Fibroblast of skin of abdomen (primary cell): ENCODE measurements around the gene ASS1.
A peak's percentile ranks its signal among the peaks of the same experiment; 100 is the strongest.

Source experiments
- DNase-seq: peaks from one replicate; pipeline ENCODE4 v3.0.0-alpha.2; 2013

Gene ASS1

DNA sequence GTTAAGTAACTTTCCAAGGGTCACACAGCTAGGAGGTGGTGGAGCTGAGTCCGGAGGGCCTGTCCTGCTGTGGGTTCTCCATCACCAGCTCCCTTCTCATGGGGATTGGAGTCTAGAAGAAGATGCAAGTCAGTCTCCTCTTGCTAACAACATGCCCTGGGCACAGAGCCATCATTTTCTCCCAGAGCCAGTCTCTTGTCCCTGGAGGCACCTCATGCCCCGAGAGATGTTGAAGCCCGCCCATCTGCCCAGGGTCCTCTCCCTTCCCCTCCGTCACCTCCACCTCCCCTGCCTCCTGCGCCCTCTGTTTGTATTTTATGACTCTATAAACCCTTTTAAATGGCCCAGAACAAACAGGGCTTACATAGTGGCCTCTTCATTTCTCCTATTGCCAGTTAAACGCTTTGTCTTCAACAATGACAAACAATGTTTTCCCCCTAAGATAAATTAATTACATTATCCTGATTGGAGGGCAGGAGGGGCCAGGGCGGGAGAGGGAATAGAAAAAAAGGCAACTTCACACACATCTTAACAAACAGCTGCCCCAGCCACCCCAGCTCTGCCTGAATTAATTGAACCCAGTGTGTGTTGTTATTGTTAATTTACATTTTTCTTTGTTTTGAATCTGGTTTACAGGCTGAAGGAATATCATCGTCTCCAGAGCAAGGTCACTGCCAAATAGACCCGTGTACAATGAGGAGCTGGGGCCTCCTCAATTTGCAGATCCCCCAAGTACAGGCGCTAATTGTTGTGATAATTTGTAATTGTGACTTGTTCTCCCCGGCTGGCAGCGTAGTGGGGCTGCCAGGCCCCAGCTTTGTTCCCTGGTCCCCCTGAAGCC is 55.8 kb downstream of the ASS1 start:
- no peak for DNase-seq

DNA sequence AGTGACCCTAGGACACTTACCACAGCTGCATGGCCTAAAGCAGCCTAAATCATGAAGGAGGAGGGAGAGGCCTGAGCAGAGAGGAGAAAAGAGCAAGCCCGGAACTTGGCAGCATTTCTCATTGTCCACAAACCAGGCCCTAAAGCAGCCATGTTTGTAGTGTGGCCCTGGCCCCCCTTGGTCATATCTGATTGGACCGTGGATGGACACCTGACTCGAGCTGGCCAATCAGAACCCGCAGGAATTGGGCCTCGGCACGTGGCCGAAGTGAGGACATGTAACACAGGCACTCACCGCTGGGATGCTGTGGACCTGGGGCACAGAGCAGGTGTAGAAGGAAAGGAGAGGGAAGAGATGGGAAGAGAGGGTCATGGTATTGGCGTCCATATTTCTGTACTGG is 56.9 kb downstream of the ASS1 start:
- no peak for DNase-seq

DNA sequence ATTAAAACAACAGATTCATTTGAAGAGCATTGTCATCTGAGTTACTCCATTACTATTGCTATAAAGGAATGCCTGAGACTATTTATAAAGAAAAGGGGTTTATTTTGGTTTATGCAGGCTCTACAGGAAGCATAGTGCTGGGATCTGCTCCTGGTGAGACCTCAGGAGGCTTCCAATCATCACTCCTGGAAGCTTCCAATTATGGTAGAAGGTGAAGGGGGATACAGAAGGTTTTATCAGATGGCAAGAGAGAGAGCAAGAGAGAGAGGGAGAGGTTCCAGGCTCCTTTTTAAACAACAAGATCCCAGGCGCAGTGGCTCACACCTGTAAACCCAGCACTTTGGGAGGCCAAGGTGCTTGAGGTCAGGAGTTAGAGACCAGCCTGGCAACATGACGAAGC is 63.5 kb downstream of the ASS1 start:
- DNase-seq, result no peak

DNA sequence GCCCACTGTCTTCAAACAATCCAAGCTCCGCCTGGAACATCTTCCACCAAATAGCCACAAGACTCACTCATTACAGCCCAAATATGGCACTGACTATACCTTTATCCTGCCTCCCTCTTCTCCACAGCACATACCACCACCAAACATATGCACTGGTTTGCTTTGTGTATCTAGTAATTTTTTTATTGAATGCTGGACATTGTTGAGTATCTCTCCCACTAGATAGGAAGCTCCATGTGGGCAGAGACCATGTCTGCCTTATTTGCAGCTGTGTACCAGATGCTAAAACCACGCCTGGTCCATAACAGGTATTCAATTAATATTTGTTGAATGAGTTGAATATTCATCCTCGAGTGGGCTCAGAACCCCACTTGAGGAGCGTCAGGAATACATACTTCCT is 67.4 kb downstream of the ASS1 start:
- DNase-seq, result no peak

DNA sequence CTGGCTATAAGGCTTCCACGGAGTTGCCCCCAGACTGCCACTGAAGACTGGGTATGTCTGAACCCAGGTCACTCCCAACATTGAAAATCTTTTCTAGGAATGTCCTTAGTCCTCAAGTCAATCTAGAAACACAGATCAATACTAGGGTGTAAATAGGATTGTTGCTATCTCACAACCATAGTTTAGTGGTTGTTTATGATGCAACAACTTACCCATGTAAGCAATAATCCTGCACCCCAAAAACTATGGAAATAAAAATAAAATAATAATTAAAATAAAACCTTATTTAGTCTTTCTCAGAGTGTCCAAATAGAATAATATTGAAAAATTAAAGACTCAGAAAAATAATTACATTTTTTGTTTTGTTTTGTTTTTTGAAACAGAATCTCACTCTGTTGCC is 68.3 kb downstream of the ASS1 start:
- DNase-seq, result no peak

DNA sequence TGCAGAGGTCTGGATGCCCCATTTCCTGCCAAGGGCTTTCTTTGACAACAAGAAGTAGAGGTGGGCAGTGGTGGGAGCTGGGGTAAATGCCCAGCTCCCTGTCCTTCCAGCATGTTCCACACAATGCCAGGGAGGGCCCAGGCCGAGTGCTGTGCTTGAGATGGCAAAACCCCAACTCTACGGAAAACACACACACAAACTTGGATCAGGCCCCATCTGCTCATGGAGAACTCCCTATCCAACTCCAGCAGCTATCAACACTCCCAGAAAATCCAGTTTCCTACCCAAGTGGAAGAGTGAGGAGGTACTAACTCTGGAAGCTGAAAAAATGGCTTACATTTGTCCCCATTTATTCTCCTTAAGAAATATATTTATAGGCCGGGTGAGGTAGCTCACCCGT is 73.5 kb downstream of the ASS1 start:
- no peak for DNase-seq

DNA sequence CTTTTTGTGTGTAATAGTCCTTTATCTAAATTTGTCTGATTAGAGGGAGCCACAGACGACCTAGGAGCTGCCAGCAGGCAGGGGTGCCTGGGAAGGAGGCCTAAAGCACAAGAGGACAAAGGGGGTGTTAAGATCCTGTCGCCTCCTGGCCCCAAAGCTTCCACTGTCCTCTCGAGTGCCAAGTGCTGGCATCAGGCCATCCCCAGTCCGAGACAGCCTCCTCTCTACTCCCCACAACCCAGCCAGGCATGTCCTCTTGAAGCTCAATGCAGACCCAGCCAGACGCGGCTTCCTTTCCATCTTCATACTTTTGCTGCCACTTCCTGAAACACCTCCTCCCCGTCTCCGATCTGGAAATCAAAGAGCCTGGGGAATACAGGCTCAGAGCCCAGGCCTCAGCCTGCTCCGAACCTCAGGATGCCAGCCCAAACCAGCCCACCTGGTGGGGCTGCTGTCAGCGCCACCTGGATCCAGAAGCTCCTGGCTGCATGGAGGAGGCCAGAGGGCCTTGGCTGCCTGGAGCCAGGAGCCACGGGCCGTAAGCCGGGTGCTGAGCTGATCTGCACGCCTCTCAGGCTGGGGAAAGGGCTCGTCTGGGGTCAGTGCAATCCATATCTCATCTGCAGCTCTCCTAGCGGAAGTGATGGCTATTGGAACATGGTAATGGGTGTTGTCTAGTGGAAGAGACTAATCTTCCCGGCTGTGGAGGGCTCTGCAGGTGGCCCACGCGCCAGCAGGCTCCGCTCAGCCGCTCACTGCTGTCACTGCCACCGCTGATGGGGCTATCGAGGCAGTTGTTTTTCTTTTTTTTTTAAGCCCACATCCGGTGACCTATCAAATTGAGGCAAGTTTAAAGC is 74.4 kb downstream of the ASS1 start:
- DNase-seq, result no peak

DNA sequence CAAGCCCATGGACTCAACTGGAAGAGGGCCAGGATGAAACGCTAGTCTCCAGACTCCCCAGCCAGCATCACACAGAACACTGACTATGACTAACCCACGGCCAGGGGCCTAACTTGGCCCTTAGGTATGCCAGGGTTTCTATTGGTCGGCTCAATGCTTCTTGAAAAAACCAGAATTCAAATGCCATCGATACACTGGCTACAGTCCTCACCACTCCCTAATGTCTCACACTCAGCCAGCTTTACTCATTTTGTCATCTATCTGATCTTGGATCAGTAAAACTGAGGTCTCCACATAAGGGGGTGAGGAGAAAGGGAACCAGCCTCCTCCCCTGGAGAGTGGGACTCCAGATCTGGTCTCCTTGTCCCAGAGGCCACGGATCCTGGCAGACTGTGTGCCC is 75.2 kb downstream of the ASS1 start:
- DNase-seq, result no peak

DNA sequence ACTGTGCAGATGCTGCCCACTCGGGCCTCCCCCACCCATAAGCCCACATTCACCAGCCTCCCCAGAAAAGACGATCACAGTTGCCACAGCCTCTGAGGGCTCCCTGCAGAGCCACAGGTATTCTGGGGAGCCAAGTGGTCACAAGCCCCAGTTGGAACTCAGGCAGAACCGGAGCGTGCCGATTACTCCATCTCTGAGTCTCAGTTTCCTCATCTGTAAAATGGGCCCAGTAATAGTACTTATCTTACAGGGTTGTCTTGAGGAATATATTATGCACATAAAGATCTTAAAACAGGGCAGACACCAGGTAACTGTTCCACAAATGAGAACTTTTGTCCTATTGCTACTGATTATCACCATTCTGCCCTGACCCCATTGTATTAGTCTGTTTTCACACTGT is 77.0 kb downstream of the ASS1 start:
- no peak for DNase-seq

DNA sequence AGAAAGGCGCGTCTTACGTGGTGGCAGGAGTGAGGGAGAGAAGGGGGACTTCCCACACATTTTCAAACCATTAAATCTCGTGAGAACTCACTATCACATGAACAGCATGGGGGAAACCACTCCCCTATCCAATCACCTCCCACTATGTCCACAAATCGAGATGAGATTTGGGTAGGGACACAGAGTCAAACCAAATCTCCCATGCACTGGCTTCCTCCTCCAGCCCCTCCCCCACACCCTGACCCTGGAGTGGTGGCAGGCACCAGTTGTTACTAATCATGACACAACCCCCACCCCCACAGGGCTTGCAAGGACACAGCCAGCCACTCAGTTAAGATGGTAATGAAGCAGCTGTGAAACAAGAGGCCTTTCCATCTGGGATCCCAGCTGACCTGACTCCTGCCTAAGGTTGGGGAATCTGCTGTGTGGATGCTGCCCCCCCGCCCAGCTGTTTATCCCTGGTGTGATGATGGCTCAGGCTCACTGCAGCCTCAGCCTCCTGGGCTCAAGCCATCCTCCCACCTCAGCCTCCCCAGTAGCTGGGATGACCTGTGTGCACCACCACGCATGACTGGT is 77.6 kb downstream of the ASS1 start:
- DNase-seq, result no peak

DNA sequence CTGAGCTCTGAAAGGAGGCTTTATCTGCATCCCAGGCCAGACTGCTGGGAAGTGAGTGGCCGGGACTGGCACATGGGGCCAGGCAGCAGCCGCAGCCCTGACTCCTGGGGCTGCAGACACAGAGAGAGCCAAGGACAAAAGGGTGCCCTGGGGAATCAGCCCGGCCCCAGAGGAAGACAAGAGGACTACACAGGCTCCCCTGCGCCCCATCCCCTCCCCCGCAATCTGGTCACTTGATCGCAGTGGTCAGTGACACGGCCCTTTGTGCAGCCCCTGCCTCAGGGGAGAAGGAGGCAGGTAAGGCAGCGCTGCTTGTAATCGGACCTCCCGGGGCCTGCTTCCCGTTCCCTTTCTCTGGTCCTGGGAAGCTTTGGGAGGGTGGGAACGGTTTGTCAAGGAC is 79.2 kb downstream of the ASS1 start:
- no peak for DNase-seq

DNA sequence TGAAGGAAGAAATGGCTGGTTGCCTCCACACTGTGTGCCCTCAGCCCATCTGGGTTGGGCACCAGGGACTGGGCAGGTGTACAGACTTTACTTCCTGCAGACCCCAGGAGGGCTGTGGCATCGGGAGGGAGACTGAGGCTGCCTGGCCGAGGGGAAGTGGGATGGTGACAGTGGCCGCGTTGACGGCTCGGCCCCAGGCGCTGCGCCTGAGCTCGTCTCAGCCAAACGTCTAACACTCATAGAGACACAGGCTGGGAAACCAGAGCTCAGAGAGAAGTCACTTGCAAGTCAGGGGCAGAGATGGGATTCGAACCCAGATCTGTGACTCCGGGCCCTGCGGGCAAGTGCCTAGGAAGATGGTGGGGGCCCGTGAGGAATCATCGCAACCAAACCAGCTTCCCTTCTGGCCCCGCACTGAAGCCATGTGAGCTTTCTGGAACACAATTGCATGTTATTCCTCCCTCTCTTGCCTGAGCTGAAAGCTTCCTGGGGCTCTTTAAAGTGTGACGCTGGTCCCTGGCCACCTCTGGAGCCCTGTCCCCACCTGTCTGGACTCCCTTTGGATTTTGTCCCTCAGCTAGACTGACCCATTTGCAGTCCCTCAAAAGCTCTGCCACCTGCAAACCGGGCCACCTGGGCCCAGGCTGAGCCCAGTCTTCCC is 81.6 kb downstream of the ASS1 start:
- no peak for DNase-seq

DNA sequence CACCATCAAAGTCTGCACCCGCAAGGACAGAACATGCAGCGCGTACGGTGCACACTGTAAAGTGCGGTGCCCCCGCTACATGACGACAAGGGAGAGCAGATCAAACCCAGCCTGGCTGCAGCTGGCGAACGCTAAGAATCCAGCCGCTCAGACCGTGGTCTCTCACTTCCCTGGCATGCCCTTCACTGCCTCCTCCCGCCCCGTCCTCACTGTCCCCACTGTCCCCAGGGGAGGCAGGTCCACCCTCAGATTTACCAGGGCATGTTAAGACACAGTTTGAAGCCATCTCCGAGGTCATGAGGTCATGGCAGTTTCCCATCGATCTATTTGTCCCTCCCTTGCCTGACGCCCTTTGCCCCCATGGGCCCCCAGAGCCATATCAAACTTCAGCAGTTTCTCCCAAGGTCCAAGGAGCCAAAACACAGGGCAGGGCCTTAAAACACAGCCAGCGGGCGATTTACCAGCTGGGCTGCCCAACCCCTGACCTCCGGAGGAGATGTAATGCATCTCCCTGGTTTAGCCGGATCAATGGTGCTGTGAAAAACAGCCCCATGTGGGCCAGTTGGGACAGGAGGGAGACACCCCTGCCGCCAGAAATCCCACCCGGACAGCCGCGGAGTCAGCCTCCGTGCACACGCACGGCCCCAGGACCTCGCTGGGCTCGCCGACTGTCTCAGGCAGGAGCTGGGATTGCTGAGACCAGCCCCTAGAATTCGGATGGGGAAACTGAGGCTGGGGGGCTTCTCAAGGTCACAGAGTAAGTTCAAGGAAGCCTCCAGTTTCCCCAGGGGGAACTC is 82.3 kb downstream of the ASS1 start:
- no peak for DNase-seq

DNA sequence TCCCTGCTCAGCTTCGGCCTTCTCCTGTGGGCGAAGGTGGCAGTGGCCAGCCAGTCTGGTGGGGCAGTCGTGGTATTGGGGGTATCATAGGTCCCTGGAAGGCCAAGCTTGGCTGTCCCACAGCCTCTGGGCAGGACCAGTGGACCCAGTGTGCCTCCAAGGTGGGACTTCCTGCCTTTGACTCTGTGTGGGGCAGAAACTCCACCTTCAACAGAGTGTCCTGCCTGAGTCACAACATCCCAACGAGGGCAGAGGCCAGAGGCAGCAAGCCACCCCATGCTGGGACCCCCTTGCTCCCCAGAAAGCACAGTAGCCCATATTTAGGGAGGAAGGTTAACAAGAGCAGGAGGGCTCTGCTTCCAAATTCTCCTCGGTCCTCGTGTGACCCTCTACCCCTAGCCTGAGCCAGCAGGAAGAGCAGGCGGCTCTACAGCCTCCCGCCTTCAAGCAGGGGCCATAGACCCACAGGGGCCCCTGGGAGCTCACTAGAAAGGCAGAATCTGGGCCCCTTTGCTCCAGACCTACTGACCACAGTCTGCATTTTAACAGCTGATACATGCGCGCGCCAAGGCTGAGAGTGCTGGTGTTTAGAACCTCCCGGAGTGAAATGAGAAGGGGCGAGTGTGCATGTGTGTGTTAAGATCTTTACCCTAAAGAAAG is 83.0 kb downstream of the ASS1 start:
- no peak for DNase-seq

DNA sequence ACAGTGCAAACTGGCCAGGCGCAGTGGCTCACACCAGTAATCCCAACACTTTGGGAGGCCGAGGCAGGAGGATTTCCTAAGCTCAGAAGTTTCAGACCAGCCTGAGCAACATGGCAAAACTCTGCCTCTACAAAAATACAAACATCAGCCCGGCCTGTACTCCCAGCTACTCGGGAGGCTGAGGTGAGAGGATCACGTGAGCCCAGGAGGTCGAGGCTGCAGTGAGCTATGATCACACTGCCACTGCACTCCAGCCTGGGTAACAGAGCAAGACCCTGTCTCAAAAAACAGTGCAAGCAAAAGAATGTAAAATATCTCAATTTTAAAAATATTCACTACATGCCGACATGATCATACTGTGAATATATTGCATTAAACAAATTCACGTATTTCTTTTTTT is 83.9 kb downstream of the ASS1 start:
- no peak for DNase-seq

DNA sequence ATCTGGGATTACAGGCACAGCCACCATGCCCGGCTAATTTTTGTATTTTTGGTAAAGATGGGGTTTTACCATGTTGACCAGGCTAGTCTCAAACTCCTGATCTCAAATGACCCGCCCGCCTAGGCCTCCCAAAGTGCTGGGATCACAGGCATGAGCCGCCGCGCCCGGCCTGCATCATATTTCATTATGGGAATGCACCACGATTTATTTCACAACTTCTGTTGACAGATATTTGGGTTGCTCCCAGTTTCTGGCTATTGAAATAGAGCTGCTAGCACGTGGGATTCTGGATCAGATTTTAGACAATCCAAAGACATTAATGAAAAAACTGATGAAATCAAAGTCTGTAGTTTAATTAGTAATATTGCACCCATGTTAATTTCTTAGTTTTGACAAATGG is 86.2 kb downstream of the ASS1 start:
- DNase-seq, result peak; percentile 75

DNA sequence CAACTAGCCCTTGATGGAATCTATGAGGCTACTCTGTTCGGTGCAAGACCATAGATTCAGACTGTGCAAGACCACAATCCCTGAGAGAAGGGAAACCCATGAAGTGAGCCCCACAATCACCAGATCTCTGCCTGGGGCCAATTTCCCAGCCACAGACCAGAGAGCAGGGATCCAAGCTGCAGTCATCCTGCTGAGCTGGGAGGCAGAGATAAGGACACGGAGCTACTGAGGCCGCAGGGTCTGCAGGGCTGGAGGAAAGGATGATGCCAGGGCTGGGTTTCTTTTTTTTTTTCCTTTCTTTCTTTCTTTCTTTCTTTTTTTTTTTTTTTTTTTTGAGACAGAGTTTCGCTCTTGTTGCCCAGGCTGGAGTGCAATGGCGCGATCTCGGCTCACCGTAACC is 86.9 kb downstream of the ASS1 start:
- no peak for DNase-seq

DNA sequence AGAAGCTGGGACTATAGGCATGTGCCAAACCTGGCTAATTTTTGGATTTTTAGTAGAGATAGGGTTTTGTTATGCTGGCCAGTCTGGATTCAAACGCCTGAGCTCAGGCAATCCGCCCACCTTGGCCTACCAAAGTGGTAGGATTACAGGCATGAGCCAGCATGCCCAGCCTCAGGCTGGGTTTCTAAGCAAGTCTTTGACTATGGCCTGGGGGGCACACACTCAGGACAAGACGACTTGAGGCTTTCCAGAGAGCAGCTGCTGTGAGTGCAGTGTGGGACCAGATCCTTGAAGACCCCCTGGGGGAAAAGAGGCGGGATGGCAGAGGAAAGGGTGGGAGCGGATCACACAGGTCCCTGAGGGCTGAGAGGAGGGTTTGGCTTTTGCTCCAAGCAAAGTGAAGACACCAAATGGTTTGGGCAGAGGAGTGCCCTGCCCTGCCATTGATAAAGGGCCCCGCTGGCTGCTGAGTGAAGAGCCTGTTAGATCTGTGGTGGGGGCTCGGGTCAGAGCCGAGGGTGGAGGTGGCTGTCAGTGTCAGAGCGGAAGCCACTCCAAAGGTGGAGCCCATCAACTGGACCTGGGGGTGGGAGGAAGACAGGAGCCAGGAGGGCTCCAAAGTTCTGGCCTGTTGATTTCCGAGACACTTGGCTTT is 87.8 kb downstream of the ASS1 start:
- no peak for DNase-seq

DNA sequence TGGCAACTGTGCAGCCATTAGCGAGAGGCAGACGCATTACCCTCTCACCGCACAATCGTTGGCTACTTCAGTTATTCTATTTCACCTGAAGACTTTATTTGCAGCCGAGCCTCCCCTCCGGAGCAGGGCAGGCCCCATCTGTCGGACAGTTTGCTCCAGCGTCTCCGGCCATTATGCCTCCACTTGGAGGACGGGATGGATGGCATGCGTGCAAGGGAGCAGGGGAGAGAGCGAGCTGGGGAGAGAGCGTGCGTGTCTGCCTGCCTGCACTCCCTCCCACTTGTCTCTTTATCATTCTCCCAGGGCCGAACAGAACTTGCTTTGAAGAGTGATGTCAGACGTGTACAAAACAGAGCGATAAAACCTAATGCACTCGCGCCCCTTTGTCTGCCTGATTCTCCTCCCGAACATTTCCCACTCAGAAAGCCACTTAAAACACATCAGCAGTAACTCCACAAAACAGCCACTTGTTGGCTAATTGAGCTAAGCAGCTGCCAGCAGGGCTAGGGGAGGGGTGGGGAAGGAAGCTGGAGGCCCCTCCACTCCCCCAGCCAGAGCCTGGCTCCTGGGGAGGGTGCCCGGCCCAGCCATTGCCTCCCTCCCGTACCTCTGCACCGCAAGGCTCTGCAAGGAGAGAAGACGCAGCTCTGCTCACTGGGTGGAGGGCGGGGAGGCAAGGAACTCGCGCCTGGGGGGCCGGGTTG is 91.2 kb downstream of the ASS1 start:
- DNase-seq, result peak; percentile 34

DNA sequence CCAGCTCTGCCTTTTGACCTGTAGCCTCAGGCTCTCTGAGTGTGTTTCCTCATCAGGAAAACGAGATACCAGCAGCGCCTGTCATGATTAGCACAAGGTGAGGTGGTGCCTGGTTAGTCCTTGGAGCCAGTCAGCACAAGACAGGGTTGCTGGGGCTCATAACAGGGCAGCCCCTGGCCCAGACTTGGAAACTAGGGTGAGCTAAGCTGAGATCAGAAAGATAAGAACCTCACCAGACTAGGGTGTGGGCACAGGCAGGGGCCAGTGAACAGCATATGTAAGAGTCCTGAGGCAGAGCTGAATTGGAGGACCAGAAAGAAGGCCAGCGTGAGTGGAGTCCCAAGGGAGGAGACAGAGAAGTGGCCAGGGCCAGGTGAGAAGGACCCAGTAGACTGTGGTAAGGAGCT is 91.9 kb downstream of the ASS1 start:
- DNase-seq, result no peak
